GM19193 (cell line): Measurements from ENCODE around the gene RAPGEF5.

Source experiments
- POLR2A ChIP-seq: IDR thresholded peaks from 4 replicates; pipeline ENCODE4 v1.6.1; 2011; ENCODE audit not compliant: insufficient read depth, insufficient read length; ENCODE audit errors: extremely low read depth

Gene RAPGEF5

GRCh38 chr7:22117222-22117621, 239.7 kb downstream of the RAPGEF5 start:
- TF ChIP-seq POLR2A, result no peak

GRCh38 chr7:22116451-22117030, 240.4 kb downstream of the RAPGEF5 start:
- TF ChIP-seq POLR2A, result no peak

GRCh38 chr7:22115689-22116088, 241.3 kb downstream of the RAPGEF5 start:
- no peak for TF ChIP-seq POLR2A

- no peak for TF ChIP-seq POLR2A
Observed at GRCh38 chr7:22114440-22114981, 242.4 kb downstream of the RAPGEF5 start.

GRCh38 chr7:22113041-22113440, 243.9 kb downstream of the RAPGEF5 start:
- no peak for TF ChIP-seq POLR2A

GRCh38 chr7:22111661-22112060, 245.3 kb downstream of the RAPGEF5 start:
- TF ChIP-seq POLR2A, result no peak

- TF ChIP-seq POLR2A, result no peak
Observed at GRCh38 chr7:22110881-22111280, 246.1 kb downstream of the RAPGEF5 start.

- TF ChIP-seq POLR2A, result no peak
Observed at GRCh38 chr7:22110227-22110839, 246.6 kb downstream of the RAPGEF5 start.

GRCh38 chr7:22109761-22110160, 247.2 kb downstream of the RAPGEF5 start:
- TF ChIP-seq POLR2A, result no peak

- no peak for TF ChIP-seq POLR2A
Observed at GRCh38 chr7:22108151-22108845, 248.7 kb downstream of the RAPGEF5 start.

- no peak for TF ChIP-seq POLR2A
Observed at GRCh38 chr7:22105550-22105949, 251.4 kb downstream of the RAPGEF5 start.

- no peak for TF ChIP-seq POLR2A
Observed at GRCh38 chr7:22094413-22095342, 262.3 kb downstream of the RAPGEF5 start.

- no peak for TF ChIP-seq POLR2A
Observed at GRCh38 chr7:22093936-22094335, 263.0 kb downstream of the RAPGEF5 start.

- TF ChIP-seq POLR2A, result no peak
Observed at GRCh38 chr7:22093001-22093400, 264.0 kb downstream of the RAPGEF5 start.

GRCh38 chr7:22090512-22090911, 266.4 kb downstream of the RAPGEF5 start:
- no peak for TF ChIP-seq POLR2A
